Renal cortical epithelial cell (primary cell): ENCODE measurements around the gene ZNF483. TPM values are rescaled to one million over a fixed set of nuclear protein-coding genes. Genes with fewer than 3 reads are reported as not detected.
"Not testable (repeated sequence)": the region's sequence is repeated elsewhere in the genome, so short reads cannot be mapped to it uniquely, and the experiment has no call there.

Experiments
- DNase-seq: peaks from one replicate; pipeline ENCODE4 v3.0.0-alpha.2; 2011; ENCODE audit warnings: low read depth
- total RNA-seq: library from RNA; depleted of rRNA; stranded (reverse); fragments of >200 nt; gene quantifications from 2 replicates; pipeline ENCODE4 v1.2.3, GENCODE V29; 2014

The ZNF483 gene
- 5.7 and 6.7 TPM in 2 replicates for total RNA-seq

DNA sequence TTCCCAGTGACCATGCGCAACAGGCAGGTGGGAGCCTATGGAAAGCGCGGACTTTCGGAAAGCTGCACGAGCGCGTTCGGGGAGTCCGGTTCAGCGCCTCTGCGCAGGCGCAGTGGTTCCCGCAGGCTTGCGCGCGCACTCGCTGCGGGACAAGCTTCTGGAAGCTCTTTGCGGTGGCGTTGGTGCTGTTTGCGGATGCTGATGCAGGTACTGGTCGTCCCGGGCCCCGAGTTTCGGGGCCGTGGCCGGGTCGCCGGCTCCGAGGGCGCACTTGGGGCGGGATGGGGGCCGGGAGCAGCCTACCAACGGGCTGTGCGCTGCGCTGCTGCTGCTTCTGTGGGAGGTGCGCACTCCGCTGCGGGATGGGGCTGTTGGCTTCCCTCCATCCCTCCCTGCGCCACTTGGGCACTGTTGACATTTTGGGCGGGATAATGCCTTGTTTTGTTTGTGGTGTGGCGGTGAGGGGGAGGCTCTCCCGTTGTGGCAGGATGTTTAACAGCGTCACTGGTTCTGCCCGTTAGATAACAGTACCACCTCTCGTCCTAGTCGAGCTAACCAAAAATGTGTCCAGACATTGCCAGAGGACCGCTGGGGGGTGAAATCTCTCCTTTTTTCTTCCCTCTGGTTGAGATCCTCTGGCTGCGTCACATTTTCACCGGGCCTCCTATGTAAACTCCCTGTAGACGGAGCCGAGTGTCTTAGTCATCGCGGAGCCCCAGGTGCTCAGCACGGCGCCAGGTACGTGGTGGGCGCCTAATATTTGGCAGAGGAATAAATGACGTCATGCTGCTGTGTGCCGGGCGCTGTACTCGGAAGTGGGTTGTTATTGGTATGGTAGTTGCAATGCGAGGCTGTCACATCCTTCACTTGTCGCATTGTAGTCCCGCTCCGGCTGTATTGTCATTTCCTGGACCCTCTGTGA, at the start of gene ZNF483:
ZNF483 (plus strand) TSS at position 124 of the 922 bp plus-strand sequence. CDS start 2,217 bp downstream, outside the sequence.
- DNase-seq: peak; percentile 50

DNA sequence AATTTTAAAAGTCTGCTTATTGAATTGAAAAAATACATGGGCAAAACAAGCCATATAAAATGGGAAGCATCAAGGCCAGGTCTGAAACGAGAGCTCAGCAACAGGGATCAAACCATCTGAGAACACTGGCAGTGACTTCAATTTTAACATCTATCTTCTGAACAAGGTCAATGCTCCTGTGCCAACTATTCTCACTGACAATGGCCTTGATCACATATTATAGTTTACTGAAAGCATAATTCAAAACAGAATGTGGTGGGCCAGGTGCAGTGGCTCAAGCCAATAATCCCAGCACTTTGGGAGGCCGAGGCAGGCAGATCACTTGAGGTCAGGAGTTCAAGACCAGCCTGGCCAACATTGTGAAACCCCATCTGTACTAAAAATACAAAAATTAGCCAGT, 49.8 kb upstream of the ZNF483 start:
- DNase-seq: no peak

DNA sequence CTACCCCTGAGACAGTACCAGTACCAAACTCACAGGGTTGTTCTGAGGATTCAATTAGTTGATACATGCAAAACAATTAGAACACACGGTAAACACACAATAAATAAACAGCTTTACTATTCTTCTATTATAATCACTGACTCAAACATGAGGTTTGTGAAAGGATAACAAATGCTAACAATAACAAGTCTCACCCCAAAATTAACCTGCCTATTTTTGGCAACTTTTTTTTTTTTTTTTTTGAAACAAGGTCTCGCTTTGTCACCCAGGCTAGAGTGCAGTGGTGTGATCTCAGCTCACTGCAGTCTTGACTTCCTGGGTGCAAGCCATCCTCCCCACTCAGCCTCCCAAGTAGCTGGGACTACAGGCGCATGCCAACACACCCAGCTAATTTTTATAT, 47.3 kb upstream of the ZNF483 start:
- no peak for DNase-seq

DNA sequence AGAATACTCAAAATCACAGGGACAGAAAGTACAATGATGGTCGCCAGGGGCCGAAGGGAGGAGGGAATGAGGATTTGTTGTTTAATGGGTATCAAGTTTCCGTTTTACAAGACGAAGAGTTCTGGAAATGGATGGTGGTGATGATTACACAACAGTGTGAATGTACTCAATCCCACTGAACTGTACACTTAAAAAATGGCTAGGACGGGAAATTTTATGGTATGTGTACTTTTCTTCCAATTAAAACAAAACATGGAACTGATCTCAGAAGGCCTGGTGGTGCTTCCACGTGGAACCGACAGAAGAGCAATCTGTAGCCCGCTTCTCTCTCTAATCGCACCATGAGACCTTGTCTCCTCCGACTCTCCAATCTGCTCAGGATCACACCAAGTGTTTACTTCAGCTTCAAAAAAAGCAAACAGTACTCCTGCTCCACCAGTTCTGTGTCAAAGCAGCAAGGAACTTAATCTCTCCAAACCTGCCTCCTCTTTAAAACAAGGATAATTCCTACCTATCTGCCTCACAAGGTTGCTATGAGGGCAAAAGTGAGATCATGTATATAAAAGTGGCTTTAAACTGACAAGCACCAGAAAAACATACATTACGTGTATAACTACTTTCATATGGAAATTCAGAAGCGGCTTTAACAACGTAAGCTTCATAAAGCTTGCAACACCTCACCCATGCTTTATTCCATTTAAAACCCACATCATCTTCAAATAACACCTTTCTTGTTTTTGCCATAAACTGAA, 42.9 kb upstream of the ZNF483 start:
- peak; percentile 44 for DNase-seq

DNA sequence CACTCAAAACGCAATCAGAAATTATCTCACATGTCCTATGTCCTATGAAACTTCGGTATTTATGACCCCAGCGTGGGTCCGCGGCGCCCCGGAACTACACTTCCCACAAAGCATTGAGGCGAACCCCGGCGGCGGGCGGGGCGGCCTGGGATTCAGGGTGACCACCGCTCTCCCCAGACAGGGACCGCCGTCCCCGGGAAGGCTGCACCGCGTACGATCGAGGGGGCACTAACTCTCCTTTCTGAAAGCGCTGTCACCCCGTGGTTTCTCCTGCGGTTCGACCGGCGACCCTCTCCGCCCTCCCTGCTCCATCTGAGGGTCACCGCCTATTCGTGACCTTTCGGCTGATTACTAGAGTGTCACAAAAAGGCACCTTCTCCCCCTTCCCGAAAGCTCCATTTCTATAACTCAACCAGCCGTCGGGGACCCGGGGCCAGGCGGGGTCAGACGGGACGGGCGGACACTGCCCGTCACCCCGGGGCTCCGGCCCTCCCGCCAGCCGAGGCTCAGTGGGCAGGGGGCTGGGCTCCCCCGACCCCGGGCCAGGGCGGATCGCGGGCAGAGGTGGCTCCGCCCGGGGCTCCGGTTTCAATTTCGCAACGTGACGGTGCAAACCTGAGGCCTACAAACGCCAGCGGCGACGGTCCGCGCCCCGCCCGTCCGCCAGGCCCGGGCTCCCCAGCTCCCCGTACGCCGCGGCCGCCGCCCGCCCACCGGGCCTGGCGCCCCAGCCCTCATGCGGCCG, 42.1 kb upstream of the ZNF483 start:
- DNase-seq: peak; percentile 27

DNA sequence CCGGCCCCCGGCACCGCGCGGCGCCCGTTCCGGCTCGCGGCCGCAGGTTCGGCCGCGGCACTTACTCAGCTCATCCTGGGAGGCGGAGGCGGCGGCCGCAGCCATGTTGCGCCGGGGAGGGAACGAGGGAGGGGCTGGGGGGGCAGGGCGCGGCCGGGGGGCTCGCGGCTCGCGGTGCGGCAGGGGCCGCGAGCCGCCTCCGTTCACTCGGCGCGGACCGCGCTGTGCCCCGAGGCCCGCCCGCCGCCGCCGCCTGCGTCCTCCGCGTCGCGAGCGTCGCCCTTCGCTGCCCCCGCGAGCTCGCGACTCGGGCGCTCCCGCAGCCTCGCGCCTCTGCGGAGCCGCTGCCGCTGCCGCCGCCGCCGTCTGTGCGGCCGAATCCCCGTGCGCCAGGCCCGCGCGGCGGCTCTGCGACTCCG, 41.5 kb upstream of the ZNF483 start:
- DNase-seq: no peak

DNA sequence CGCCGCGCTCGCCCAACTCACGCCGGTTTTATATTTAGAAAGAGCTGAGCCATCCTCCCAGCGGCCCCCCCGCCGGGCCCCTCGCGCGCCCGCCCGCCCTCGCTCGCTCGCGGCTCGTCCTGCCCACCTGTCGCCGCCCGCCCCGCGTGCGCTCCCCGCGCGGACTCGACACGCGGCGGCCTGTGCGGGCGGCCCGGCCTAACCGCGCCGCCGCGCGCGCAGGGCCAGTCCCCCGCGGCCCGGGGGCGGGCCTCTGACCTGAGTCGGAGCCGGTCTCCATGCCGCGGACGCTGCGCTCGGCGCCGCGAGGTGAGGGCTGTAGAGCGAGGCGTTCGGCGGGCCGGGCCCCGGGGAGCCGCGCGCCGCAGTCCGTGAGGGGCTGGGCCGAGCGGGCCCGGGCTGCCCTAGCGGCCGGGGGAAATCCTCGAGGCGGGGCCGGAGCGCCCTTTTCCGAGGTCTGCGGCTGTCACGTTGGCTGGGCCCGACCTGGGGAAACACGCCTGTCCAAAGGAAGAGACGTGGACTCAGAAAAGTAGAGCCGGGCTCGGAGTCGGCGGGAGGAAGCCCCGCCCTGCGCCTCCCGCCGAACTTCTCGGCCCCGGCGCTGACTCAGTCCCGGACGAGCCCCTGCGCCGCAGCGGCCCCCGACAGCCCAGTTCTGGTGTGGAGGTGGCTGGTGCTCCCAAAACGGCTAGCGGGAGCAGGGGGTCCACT, 41.0 kb upstream of the ZNF483 start, which contains the start of gene ECPAS:
ECPAS (minus strand) TSS at position 526 of the 714 bp plus-strand sequence. CDS start 11,465 bp downstream, outside the sequence.
- DNase-seq: peak; percentile 59

DNA sequence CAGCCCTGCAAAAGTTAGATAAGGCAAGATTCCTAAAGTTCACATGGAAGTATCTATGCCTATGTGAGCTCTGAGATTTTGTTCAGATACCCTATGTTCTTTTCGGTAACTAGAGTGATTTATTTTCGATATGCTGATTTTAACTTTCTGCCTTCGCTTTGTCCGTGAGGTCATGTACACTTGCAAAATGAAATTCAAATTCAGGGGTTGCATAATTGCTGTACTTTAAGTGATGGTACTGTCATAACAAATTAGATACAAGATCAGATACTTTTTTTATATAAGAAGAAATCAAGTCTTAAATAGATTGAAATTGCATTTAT, 40.4 kb upstream of the ZNF483 start:
- DNase-seq: no peak

DNA sequence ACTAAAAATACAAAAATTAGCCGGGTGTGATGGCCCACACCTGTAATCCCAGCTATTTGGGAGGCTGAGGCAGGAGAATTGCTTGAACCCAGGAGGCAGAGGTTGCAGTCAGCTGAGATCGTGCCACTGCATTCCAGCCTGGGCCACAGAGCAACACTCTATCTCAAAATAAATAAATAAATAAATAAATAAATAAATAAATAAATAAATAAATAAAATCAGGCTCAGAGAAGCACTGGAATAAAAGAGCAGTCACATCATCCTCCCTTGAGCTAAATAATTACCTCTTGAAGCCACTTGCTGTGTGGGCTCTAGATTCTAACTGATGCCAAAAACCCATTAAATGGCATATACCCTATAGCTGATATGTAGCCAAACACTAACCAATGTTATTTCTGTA, 27.8 kb upstream of the ZNF483 start:
- not testable (repeated sequence) for DNase-seq

DNA sequence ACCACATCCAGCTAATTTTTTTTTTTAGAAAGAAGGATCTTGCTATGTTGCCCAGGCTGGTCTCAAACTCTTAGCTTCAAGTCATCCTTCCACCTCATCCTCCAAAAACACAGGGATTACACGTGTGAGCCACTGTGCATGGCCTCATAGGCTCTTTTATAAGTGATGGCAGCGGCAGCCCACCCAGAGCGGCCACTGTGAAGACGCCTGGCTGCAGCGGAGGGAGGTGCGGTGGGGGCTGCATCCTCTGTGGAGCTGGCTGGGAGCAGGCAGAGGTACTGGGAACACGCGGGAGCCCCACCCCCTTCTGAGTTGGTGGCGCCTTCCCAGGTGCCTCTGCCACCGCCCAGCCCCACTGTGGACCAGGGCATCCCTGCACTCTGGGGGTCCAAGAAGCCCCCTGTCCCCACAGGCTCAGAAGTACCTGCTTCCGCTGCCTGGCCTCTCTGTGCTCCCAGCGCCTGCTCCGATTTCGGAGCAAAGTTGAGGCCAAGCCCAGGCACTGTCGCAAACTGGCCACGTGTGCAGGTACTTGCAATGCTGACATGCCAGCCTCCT, 23.9 kb upstream of the ZNF483 start:
- no peak for DNase-seq

DNA sequence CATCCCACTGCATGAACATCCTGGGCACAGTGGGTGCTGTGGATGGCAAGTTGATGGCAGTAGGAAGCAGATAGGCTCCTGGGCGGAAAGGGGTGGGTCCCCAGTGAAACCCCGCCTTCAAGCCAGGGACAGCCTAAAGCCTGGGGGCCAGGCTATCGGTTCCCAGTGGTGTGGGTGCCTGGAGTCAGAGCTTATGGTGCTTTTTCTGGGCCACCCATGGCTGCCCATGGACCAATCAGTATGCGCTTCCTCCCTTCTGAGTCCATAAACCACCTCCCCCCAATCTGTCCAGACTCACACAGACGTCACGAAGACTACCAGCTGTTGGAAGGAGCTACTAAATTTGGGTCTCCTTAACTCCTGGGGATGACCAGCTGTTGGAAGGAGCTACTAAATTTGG, 23.3 kb upstream of the ZNF483 start:
- DNase-seq: no peak

DNA sequence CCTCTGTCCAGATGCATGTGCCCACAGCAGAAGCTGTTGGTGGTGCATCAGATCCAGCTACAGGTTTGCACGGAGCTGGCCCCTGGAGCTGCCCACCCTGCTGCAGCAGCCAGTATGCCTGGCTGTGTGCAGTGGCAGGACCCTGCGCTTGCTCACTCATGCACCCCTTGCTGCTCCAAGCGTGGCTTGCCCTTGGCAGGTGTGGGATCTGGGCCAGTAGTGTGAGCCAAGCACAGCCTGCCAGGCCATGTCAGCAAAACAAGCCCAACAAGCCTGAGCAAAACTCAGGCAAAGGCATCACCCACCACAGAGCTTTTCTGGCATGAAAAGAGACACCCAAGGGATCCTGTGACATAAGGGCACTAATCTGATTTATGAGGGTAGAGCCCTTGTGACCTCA, 22.5 kb upstream of the ZNF483 start:
- DNase-seq: no peak

DNA sequence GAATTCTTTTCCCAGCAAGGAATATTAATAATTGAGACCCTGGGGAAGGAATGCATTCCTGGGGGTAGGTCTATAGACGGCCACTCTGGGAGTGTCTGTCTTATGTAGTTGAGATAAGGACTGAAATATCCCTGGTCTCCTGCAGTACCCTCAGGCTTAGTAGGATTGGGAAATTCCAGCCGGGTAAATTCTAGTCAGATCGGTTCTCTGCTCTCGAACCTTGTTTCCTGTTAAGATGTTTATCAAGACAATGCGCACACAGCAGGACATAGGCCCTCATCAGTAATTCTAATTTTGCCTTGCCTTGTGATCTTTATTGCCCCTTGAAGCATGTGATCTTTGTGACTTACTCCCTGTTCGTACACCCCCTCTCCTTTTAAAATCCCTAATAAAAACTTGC, 13.4 kb upstream of the ZNF483 start:
- not testable (repeated sequence) for DNase-seq

DNA sequence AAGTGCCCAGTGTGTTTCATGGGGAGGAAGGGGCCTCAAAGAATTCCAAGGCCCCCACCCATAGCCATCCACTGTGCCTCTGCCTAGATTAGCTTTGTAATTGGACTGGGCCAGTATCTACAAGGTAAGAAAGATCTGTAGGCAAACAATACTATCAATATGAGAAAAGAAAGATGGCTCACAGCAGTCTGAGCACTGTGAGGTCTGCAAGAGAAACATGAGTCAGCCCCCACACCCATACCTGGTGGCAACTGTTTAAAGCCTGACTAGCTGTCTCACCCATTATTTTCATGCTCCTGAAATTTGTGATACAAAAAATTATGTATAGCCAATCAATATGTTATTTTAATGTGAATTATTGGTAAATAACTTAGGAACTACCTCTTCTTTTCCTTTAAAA, 10.0 kb upstream of the ZNF483 start:
- DNase-seq: no peak

DNA sequence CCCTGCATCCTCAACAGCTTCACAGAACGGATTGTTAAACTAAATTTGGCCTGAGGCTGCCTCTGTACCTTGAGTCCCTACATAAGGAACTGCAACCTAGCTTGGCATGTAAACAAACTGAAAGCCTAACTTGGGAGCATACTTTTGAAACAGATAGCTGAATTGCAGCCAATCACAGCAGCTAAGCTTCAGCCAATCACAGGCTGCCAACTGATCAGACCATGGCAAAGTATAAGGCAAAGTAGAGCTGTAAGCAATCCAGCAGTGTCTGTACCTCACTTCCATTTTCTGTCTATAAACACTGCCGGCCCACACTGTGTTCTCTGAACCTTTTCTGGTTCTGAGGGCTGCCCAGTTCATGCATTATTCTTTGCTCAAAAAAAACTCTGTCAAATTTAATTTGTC, 8.9 kb upstream of the ZNF483 start:
- peak; percentile 12 for DNase-seq

DNA sequence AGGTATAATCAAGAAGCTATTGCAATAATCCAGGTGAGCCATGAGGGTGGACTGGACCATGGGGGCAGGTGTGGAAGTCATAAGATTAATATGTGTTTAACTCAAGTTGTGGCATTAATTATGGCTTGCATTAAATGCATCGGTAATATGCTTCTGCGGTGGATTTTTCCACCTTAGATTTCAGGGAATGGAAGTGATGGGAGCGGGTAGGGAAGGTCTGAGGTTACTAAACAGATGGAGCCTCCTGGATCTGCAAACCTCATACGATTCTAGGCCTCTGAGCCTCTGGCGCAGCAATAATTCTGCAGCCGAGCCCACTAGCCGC, 286 bp upstream of the ZNF483 start:
- no peak for DNase-seq

DNA sequence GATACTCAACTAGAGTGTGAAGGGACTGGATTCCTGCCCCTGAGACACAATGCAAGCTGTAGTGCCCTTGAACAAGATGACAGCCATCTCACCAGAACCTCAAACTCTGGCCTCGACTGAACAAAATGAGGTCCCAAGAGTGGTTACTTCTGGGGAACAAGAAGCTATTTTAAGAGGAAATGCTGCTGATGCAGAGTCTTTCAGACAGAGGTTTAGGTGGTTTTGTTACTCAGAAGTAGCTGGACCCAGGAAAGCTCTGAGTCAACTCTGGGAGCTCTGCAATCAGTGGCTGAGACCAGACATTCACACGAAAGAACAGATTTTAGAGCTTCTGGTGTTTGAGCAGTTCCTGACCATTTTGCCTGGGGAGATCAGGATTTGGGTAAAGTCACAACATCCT, 2.4 kb downstream of the ZNF483 start:
- no peak for DNase-seq

DNA sequence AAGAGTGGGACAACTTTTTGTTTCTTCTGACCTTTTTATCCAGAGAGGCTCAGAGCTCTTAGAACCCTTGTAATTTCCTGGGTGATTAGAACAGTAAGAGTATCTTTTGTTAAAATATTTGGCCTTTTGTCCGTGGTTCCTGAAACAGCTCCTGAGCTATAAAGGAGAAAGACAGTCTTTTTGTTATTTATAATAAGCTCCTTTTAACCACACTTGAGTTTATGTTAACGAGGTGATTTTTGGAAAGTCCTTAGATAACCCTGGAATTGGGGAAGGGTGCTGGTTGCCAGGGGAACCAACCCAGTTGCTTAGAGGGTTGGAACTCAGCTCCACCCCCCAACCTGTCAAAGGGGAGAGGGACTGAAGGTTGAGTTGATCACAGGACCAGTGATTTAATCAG, 4.8 kb downstream of the ZNF483 start:
- DNase-seq: no peak

DNA sequence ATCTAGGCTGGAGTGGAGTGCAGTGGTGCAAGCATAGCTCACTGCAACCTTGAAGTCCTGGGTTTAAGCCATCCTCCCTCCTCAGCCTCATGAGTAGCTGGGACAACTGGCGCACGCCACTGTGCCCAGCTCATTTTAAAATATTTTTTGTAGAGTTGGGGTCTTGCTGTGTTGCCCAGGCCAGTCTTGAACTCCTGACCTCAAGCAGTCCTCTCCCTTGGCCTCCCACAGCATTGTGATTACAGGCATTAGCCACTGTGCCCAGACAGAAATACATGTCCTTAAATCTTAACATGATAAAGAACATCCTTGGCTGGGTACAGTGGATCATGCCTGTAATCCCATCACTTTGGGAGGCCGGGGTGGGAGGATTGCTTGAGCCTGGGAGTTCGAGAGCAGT, 6.7 kb downstream of the ZNF483 start:
- DNase-seq: no peak

DNA sequence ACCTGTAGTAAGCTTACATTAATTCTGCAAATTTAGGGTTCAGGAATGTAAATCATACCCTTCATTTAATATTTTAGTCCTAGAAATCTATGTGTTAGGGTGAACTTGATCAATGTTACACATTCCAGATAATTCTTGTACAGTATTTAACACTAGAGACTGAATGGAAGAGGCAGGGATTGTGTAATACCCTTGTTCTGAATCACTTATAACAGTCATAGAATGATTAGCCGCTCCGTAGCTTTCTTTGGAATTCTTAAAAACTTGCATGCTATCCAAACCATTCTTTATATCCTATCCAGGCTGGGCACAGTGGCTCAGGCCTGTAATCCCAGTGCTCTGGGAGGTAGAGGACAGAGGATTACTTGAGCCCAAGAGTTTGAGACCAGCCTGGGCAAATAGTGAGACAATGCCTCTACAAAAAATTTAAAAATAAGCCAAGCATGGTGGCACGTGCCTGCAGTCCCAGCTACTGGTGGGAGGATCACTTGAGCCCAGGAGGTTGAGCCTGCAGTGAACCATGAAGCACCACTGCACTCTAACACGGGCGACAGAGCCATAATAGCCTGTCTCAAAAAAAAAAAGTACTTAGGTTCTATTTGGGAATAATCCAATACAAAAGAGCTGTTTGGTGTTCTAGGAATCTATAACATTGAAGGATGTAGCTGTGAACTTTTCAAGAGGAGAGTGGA, 8.3 kb downstream of the ZNF483 start:
- DNase-seq: peak; percentile 55
